K562 (cell line): ENCODE data around the gene PSORS1C1. TPM values are rescaled to one million over a fixed set of nuclear protein-coding genes. Genes with fewer than 3 reads are reported as not detected.

Experiments
- C11orf30 ChIP-seq: fragments of 450-650 bp; IDR thresholded peaks from 2 replicates; pipeline ENCODE4 v1.6.1; 2016; ENCODE audit warnings: low read depth, mild to moderate bottlenecking
- HCFC1 ChIP-seq: IDR thresholded peaks from 2 replicates; pipeline ENCODE4 v1.6.1; 2012; ENCODE audit warnings: low read depth, low read length, improper control_type of control experiment
- MBD2 ChIP-seq: sonication (generic); IDR thresholded peaks from 2 replicates; pipeline ENCODE4 v1.6.1; 2016; ENCODE audit warnings: low read depth, borderline replicate concordance
- SP2 ChIP-seq: IDR thresholded peaks from 2 replicates; pipeline ENCODE4 v1.6.1; 2011; ENCODE audit warnings: mild to moderate bottlenecking, low read depth, low read length, moderate library complexity; ENCODE audit not compliant: poor library complexity, severe bottlenecking; ENCODE audit errors: extremely low read depth
- ZFX ChIP-seq: sonication (generic); formaldehyde crosslinking; IDR thresholded peaks from 2 replicates; pipeline ENCODE4 v1.8.0; 2022; ENCODE audit warnings: mild to moderate bottlenecking, missing genetic modification reagents, moderate library complexity
- ZNF79 ChIP-seq: fragments of 250-450 bp; sonication (Bioruptor Pico); IDR thresholded peaks from 2 replicates; pipeline ENCODE4 v1.4.0; 2020; ENCODE audit warnings: low read depth, mild to moderate bottlenecking, moderate library complexity
- polyA plus RNA-seq, 8 experiments: library from polyadenylated mRNA; depleted of rRNA in 4 of 8; stranded (reverse) in 5 of 8; unstranded in 3 of 8; fragments of >200 nt; fragmentation: Nextera tagmentation in 2 of 8; fragmentation: Illumina TruSeq in 1 of 8; extraction: Ambion mirVana in 2 of 8; extraction: Trizol in 1 of 8; gene quantifications; 2 replicates each; pipeline versions ENCODE4 v1.2.1 to v1.2.3, GENCODE V29; 2011 to 2014; ENCODE audit warnings: inconsistent platforms in 1 of 8, missing spikeins in 1 of 8
- total RNA-seq, 7 experiments: library from RNA; depleted of rRNA in 6 of 7; stranded (reverse); fragments of >200 nt in 6 of 7; fragmentation: Illumina TruSeq in 2 of 7; extraction: Trizol in 2 of 7; gene quantifications; 2 replicates each; pipeline versions ENCODE4 v1.2.1 to v1.2.3, GENCODE V29; 2011 to 2021; ENCODE audit warnings: low replicate concordance in 1 of 7
- TF ChIP-seq, protein P1 (sequence below), 2 experiments: fragments of 450-650 bp; conservative IDR thresholded peaks; 2 replicates each; pipeline ENCODE4 v1.6.1; 2017; ENCODE audit warnings: mild to moderate bottlenecking in 2 of 2, moderate library complexity in 2 of 2
- TF ChIP-seq, protein P2 (sequence below), 2 experiments: fragments of 450-650 bp in 1 of 2; sonication (generic) in 1 of 2; formaldehyde crosslinking in 1 of 2; IDR thresholded peaks; 2 replicates each; pipeline versions ENCODE4 v1.7.1 to v1.9.0; 2016 to 2022; ENCODE audit warnings: inconsistent platforms in 1 of 2, mild to moderate bottlenecking in 1 of 2, missing genetic modification reagents in 1 of 2

Gene PSORS1C1
- total and polyA plus RNA-seq, 9 of the 15 experiments (the other 6 are each of a cell fraction or from before 2014, with no cell fraction given) = 0.11 TPM; not detected in 8

DNA sequence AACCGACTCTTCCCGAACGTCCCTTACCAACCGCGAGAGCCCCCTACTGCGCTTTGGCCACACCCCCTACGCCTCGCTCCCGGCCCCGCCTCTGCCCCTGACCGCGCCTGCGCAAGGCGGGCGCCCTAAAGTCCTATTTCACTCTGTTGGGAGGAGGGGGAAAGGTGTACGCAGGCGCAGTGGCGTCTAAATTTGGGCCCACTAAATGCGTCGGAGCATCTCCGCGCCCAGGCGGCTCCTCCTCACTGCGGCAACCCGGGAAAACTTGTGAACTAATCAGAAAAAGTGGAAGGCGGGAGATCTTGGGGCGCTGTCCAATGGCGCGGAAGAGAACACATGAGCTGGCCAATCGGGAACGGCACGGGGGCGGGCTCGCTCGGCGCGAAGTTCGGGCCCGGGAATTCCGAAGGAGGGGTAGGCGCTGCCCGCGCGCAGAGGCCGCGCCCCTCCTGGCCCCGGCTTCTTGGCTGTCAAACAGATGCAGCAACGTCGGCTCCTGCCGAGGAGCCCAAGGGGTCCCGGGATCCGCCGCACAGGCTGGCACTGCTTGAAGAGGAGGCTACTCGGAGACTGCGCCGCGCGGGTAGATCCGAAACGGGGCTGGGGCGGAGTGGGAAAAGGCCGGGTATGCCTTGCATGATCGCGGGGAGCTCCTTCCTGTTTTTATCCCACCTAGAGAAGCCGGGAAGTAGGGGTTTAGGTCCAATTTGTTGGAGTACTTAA, 43.7 kb downstream of the PSORS1C1 start, which contains the start of gene TCF19 (continued):
- no peak for TF ChIP-seq ZNF79
- TF ChIP-seq, protein P1, sequence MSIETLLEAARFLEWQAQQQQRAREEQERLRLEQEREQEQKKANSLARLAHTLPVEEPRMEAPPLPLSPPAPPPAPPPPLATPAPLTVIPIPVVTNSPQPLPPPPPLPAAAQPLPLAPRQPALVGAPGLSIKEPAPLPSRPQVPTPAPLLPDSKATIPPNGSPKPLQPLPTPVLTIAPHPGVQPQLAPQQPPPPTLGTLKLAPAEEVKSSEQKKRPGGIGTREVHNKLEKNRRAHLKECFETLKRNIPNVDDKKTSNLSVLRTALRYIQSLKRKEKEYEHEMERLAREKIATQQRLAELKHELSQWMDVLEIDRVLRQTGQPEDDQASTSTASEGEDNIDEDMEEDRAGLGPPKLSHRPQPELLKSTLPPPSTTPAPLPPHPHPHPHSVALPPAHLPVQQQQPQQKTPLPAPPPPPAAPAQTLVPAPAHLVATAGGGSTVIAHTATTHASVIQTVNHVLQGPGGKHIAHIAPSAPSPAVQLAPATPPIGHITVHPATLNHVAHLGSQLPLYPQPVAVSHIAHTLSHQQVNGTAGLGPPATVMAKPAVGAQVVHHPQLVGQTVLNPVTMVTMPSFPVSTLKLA (conservative IDR thresholded peaks at IDR 0.05) = peak; percentile 73 to 92
- peak; percentile 89 for TF ChIP-seq SP2
- peak; percentile 68; the same call in 1 of the 2 replicates for TF ChIP-seq C11orf30
- peak; percentile 77 for TF ChIP-seq ZFX (CRISPR knock-in tag)
- TF ChIP-seq HCFC1 = peak; percentile 7; the same call in 1 of the 2 replicates
- TF ChIP-seq, protein P2, sequence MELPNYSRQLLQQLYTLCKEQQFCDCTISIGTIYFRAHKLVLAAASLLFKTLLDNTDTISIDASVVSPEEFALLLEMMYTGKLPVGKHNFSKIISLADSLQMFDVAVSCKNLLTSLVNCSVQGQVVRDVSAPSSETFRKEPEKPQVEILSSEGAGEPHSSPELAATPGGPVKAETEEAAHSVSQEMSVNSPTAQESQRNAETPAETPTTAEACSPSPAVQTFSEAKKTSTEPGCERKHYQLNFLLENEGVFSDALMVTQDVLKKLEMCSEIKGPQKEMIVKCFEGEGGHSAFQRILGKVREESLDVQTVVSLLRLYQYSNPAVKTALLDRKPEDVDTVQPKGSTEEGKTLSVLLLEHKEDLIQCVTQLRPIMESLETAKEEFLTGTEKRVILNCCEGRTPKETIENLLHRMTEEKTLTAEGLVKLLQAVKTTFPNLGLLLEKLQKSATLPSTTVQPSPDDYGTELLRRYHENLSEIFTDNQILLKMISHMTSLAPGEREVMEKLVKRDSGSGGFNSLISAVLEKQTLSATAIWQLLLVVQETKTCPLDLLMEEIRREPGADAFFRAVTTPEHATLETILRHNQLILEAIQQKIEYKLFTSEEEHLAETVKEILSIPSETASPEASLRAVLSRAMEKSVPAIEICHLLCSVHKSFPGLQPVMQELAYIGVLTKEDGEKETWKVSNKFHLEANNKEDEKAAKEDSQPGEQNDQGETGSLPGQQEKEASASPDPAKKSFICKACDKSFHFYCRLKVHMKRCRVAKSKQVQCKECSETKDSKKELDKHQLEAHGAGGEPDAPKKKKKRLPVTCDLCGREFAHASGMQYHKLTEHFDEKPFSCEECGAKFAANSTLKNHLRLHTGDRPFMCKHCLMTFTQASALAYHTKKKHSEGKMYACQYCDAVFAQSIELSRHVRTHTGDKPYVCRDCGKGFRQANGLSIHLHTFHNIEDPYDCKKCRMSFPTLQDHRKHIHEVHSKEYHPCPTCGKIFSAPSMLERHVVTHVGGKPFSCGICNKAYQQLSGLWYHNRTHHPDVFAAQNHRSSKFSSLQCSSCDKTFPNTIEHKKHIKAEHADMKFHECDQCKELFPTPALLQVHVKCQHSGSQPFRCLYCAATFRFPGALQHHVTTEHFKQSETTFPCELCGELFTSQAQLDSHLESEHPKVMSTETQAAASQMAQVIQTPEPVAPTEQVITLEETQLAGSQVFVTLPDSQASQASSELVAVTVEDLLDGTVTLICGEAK (IDR thresholded peaks at IDR 0.05) = 0 out of 2 replicates have a peak, but pooled peaks have one; percentile 22
- TF ChIP-seq, protein P2 (CRISPR knock-in tag; IDR thresholded peaks at IDR 0.05) = no peak
- TF ChIP-seq MBD2 = peak; percentile 99
